H9 (cell line): ENCODE measurements around the gene MICALL2. TPM values are rescaled to one million over a fixed set of nuclear protein-coding genes. Genes with fewer than 3 reads are reported as not detected.

ENCODE experiments used
- DNase-seq: peaks from one replicate; pipeline ENCODE4 v3.0.0-alpha.2; 2017
- H2AFZ ChIP-seq: one replicate; pipeline ENCODE4 v1.6.1; 2013; ENCODE audit warnings: mild to moderate bottlenecking, low read length, control low read depth, moderate library complexity
- H2AK5ac ChIP-seq: 2 replicates; pipeline ENCODE4 v1.6.1; 2013; ENCODE audit warnings: low read length, control low read depth, mixed read lengths; ENCODE audit not compliant: insufficient read length
- H2BK120ac ChIP-seq: one replicate; pipeline ENCODE4 v1.6.1; 2013; ENCODE audit warnings: low read depth, mild to moderate bottlenecking, low read length, control low read depth, inconsistent platforms; ENCODE audit not compliant: poor library complexity, severe bottlenecking
- H2BK12ac ChIP-seq: 2 replicates; pipeline ENCODE4 v1.6.1; 2013; ENCODE audit warnings: low read length, control low read depth, mixed read lengths, low read depth; ENCODE audit not compliant: insufficient read length
- H2BK15ac ChIP-seq: 2 replicates; pipeline ENCODE4 v1.6.1; 2013; ENCODE audit warnings: low read depth, low read length, control low read depth
- H2BK20ac ChIP-seq: one replicate; pipeline ENCODE4 v1.6.1; 2013; ENCODE audit warnings: low read depth, mild to moderate bottlenecking, low read length, control low read depth, inconsistent platforms; ENCODE audit not compliant: poor library complexity, severe bottlenecking
- H2BK5ac ChIP-seq: 2 replicates; pipeline ENCODE4 v1.6.1; 2013; ENCODE audit warnings: low read length, control low read depth, mixed read lengths; ENCODE audit not compliant: insufficient read length
- H3K14ac ChIP-seq: 2 replicates; pipeline ENCODE4 v1.6.1; 2013; ENCODE audit warnings: low read length, control low read depth; ENCODE audit not compliant: insufficient read depth
- H3K18ac ChIP-seq: 2 replicates; pipeline ENCODE4 v1.6.1; 2013; ENCODE audit warnings: low read depth, mild to moderate bottlenecking, mixed read lengths, low read length, control low read depth; ENCODE audit not compliant: insufficient read length
- H3K23ac ChIP-seq: 2 replicates; pipeline ENCODE4 v1.6.1; 2013; ENCODE audit warnings: low read length, control low read depth, mixed read lengths, low read depth; ENCODE audit not compliant: insufficient read length
- H3K23me2 ChIP-seq: 2 replicates; pipeline ENCODE4 v1.6.1; 2013; ENCODE audit warnings: low read depth, mild to moderate bottlenecking, mixed read lengths, low read length, control low read depth; ENCODE audit not compliant: insufficient read length, poor library complexity, severe bottlenecking
- H3K27ac ChIP-seq: 2 replicates; pipeline ENCODE4 v1.5.1; 2013; ENCODE audit warnings: low read length, control low read depth, mixed read lengths, low read depth; ENCODE audit not compliant: insufficient read length
- H3K27me3 ChIP-seq: 2 replicates; pipeline ENCODE4 v1.6.1; 2013; ENCODE audit warnings: low read length, control low read depth, inconsistent platforms; ENCODE audit not compliant: insufficient read depth
- H3K4ac ChIP-seq: 2 replicates; pipeline ENCODE4 v1.6.1; 2013; ENCODE audit warnings: low read depth, mild to moderate bottlenecking, control low read depth, inconsistent platforms, low read length, moderate library complexity
- H3K4me1 ChIP-seq: 2 replicates; pipeline ENCODE4 v1.6.1; 2013; ENCODE audit warnings: low read length, control low read depth, inconsistent platforms; ENCODE audit not compliant: insufficient read depth
- H3K4me2 ChIP-seq: 2 replicates; pipeline ENCODE4 v1.6.1; 2013; ENCODE audit warnings: low read length, control low read depth, mixed read lengths; ENCODE audit not compliant: insufficient read length, insufficient read depth
- H3K56ac ChIP-seq: 2 replicates; pipeline ENCODE4 v1.6.1; 2013; ENCODE audit warnings: low read depth, mild to moderate bottlenecking, mixed read lengths, low read length, control low read depth; ENCODE audit not compliant: insufficient read length
- H3K79me1 ChIP-seq: 2 replicates; pipeline ENCODE4 v1.6.1; 2013; ENCODE audit warnings: low read depth, mild to moderate bottlenecking, moderate library complexity, low read length, control low read depth, inconsistent platforms; ENCODE audit not compliant: insufficient read depth, poor library complexity, severe bottlenecking
- H3K79me2 ChIP-seq: 2 replicates; pipeline ENCODE4 v1.6.1; 2013; ENCODE audit warnings: low read length, control low read depth, inconsistent platforms; ENCODE audit not compliant: insufficient read depth
- H3K9ac ChIP-seq: 2 replicates; pipeline ENCODE4 v1.6.1; 2013; ENCODE audit warnings: low read length, control low read depth, mixed read lengths; ENCODE audit not compliant: insufficient read length; ENCODE audit errors: extremely low read depth
- H3K9me3 ChIP-seq: one replicate; pipeline ENCODE4 v1.6.1; 2013; ENCODE audit warnings: low read depth, low read length, inconsistent platforms; ENCODE audit not compliant: control insufficient read depth
- H3T11ph ChIP-seq: one replicate; pipeline ENCODE4 v1.6.1; 2013; ENCODE audit warnings: mild to moderate bottlenecking, low read length, control low read depth, inconsistent platforms
- H4K20me1 ChIP-seq: one replicate; pipeline ENCODE4 v1.6.1; 2013; ENCODE audit not compliant: control insufficient read depth, insufficient read length, insufficient read depth
- H4K5ac ChIP-seq: 2 replicates; pipeline ENCODE4 v1.6.1; 2013; ENCODE audit warnings: low read depth, mild to moderate bottlenecking, mixed read lengths, low read length, control low read depth; ENCODE audit not compliant: insufficient read length
- H4K8ac ChIP-seq: replicated peaks from 2 replicates; pipeline ENCODE4 v1.6.1; 2013; ENCODE audit warnings: low read length, control low read depth, mixed read lengths, low read depth; ENCODE audit not compliant: insufficient read length
- H4K91ac ChIP-seq: 2 replicates; pipeline ENCODE4 v1.6.1; 2013; ENCODE audit warnings: low read depth, mild to moderate bottlenecking, moderate library complexity, mixed read lengths, low read length, control low read depth; ENCODE audit not compliant: insufficient read length
- H3K27ac Mint-ChIP-seq, 3 experiments: 2 replicates in 2 of 3; 3 replicates in 1 of 3; pipeline ENCODE4 v1.8.0; 2020 to 2021; ENCODE audit warnings: mixed read lengths in 3 of 3, mild to moderate bottlenecking in 1 of 3, moderate library complexity in 1 of 3
- H3K27me3 Mint-ChIP-seq: 2 replicates; pipeline ENCODE4 v1.8.0; 2021; ENCODE audit warnings: low read depth, mild to moderate bottlenecking, moderate library complexity, mixed read lengths
- H3K36me3 Mint-ChIP-seq, 3 experiments: 2 replicates in 2 of 3; 3 replicates in 1 of 3; pipeline ENCODE4 v1.8.0; 2020 to 2021; ENCODE audit warnings: low read depth in 3 of 3, mixed read lengths in 3 of 3; ENCODE audit not compliant: insufficient read depth in 1 of 3
- H3K4me1 Mint-ChIP-seq, 2 experiments: 2 replicates each; pipeline ENCODE4 v1.8.0; 2020; ENCODE audit warnings: mixed read lengths in 2 of 2
- H3K4me3 Mint-ChIP-seq, 2 experiments: 2 replicates in 1 of 2; 3 replicates in 1 of 2; pipeline ENCODE4 v1.8.0; 2020 to 2021; ENCODE audit warnings: mild to moderate bottlenecking in 2 of 2, mixed read lengths in 2 of 2, moderate library complexity in 1 of 2
- H3K9me3 Mint-ChIP-seq, 2 experiments: 2 replicates in 1 of 2; 3 replicates in 1 of 2; pipeline ENCODE4 v1.8.0; 2020; ENCODE audit warnings: mild to moderate bottlenecking in 2 of 2, mixed read lengths in 2 of 2, moderate library complexity in 1 of 2
- CTCF ChIP-seq: fragments of 200-600 bp; sonication (generic); conservative IDR thresholded peaks from 3 replicates; pipeline ENCODE4 v1.8.0; 2021; ENCODE audit warnings: antibody characterized with exemption, mild to moderate bottlenecking
- WGBS: extraction: QIAGEN DNeasy Blood & Tissue Kit; methylation state at CpG from one replicate; pipeline ENCODE4 v1.1.7; 2013; ENCODE audit warnings: missing lambda C conversion rate, low lambda C conversion rate, mixed read lengths; ENCODE audit not compliant: insufficient read length; ENCODE audit errors: extremely low coverage; 5-methylcytosine and 5-hydroxymethylcytosine counted together
- total RNA-seq: library from RNA; stranded (reverse); gene quantifications from 2 replicates; pipeline ENCODE4 v1.2.1, GENCODE V29; 2021

Gene MICALL2
- total RNA-seq, 1 experiment from 2014 or later = 7.1 TPM

DNA sequence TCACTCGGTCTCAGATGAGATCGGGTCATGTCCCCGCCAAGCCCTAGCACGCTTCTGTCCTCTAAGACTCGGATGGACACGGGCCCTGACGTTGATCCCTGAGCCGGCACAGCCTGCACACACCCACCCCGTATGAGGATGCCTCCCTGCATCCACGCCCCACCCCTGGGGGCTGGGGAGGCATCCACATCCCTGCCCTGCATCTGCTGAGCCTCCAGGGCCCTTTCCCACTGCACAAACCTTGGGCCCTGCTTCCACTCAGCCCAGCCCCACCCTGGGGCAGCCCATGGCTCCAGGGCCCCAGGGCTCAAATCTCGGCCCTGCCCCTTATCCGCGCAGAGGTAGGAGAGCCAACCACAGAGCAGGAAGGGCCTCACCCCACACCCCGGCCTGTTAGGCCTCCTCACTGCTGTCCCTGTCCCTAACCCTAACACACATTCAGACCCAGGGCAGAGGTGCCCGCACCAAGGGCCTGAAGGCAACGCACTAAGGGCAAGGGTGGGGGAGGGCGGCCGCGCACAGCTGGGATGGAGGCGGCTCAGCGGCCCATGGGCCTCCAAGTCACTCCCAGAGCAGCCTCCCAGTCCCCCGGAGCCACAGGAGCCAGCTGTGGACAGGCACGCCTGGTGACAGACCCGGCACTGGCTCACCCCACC lies 9.5 kb upstream of the MICALL2 start:
- no peak overlapping the region; a peak in 1 of 7 replicates for H3K27ac Mint-ChIP-seq
- H3K23me2 ChIP-seq = no peaks in the 10 kb centered on the region
- H3K9me3 Mint-ChIP-seq = no peaks in the 10 kb centered on the region
- no peak for DNase-seq
- no peaks in the 10 kb centered on the region for H3K4me1 ChIP-seq
- H3K79me1 ChIP-seq = no peaks in the 10 kb centered on the region
- H3K79me2 ChIP-seq = no peaks in the 10 kb centered on the region
- peaks cover 2 to 7% of the 10 kb centered on the region in 2 experiments; a peak in 3 of 4 replicates for H3K4me1 Mint-ChIP-seq
- H3K27me3 ChIP-seq = no peaks in the 10 kb centered on the region
- H3K18ac ChIP-seq = no peak overlapping the region
- no peak overlapping the region for H3K4me2 ChIP-seq
- no peak overlapping the region for H3K27ac ChIP-seq
- no peak overlapping the region for H2AFZ ChIP-seq
- H2BK120ac ChIP-seq = no peak overlapping the region
- no peak overlapping the region for H3K4me3 Mint-ChIP-seq
- no peak overlapping the region for H4K5ac ChIP-seq
- H3K9ac ChIP-seq = no peak overlapping the region
- no peak overlapping the region for H3K56ac ChIP-seq
- no CpG with 5 or more reads among the region's 24 CpGs for WGBS
- no peak overlapping the region for H2BK12ac ChIP-seq
- H2AK5ac ChIP-seq = no peak overlapping the region
- peaks cover 2 to 20% (median 14%) of the 10 kb centered on the region in 3 experiments; a peak in 5 of 7 replicates for H3K36me3 Mint-ChIP-seq
- H4K20me1 ChIP-seq = no peaks in the 10 kb centered on the region
- no peaks in the 10 kb centered on the region for H3K9me3 ChIP-seq
- H2BK15ac ChIP-seq = no peak overlapping the region
- TF ChIP-seq CTCF = no peak
- H3K23ac ChIP-seq = no peak overlapping the region
- H2BK20ac ChIP-seq = no peak overlapping the region
- no peak overlapping the region for H3T11ph ChIP-seq
- no peak overlapping the region for H3K14ac ChIP-seq
- no peak overlapping the region for H3K4ac ChIP-seq
- no peaks in the 10 kb centered on the region for H3K27me3 Mint-ChIP-seq
- H2BK5ac ChIP-seq = no peak overlapping the region
- H4K91ac ChIP-seq = no peak overlapping the region
- no peak overlapping the region for H4K8ac ChIP-seq
